Fibroblast of lung (primary cell): ENCODE measurements around the gene KHSRP. TPM values are rescaled to one million over a fixed set of nuclear protein-coding genes. Genes with fewer than 3 reads are reported as not detected.

ENCODE experiments used
- DNase-seq, 2 donors: peaks; one replicate each; pipeline versions ENCODE4 v3.0.0 to v3.0.0-alpha.2; 2010; ENCODE audit warnings: low read depth in 2 of 2
- H2AFZ ChIP-seq: 2 replicates; pipeline ENCODE4 v1.5.1; 2012; ENCODE audit warnings: low read length, control low read depth, inconsistent platforms
- H3K27ac ChIP-seq: 2 replicates; pipeline ENCODE4 v1.5.1; 2011; ENCODE audit warnings: low read length, control low read depth; ENCODE audit not compliant: insufficient read depth
- H3K27me3 ChIP-seq: 2 replicates; pipeline ENCODE4 v1.5.1; 2011; ENCODE audit warnings: mild to moderate bottlenecking, low read length; ENCODE audit not compliant: control insufficient read depth, insufficient read depth
- H3K36me3 ChIP-seq: 2 replicates; pipeline ENCODE4 v1.5.1; 2011; ENCODE audit warnings: low read length; ENCODE audit not compliant: control insufficient read depth, insufficient read depth
- H3K4me1 ChIP-seq: 2 replicates; pipeline ENCODE4 v1.5.1; 2011; ENCODE audit warnings: low read length; ENCODE audit not compliant: control insufficient read depth, insufficient read depth; ENCODE audit errors: extremely low read depth
- H3K4me2 ChIP-seq: 2 replicates; pipeline ENCODE4 v1.5.1; 2011; ENCODE audit warnings: low read length, control low read depth; ENCODE audit not compliant: insufficient read depth; ENCODE audit errors: extremely low read depth
- H3K4me3 ChIP-seq, 4 experiments: fragments of 200-600 bp in 1 of 4; sonication (generic) in 1 of 4; replicated peaks in 1 of 4; 2 replicates each; pipeline ENCODE4 v1.5.1; 2011 to 2016; ENCODE audit warnings: low read length in 4 of 4, low read depth in 3 of 4, mild to moderate bottlenecking in 3 of 4, control low read depth in 2 of 4, inconsistent platforms in 1 of 4, mixed read lengths in 1 of 4; ENCODE audit not compliant: insufficient read depth in 1 of 4; ENCODE audit errors: control extremely low read depth in 1 of 4
- H3K79me2 ChIP-seq: 2 replicates; pipeline ENCODE4 v1.5.1; 2012; ENCODE audit warnings: mild to moderate bottlenecking, low read length, inconsistent platforms; ENCODE audit not compliant: control insufficient read depth, insufficient read depth
- H3K9ac ChIP-seq: 2 replicates; pipeline ENCODE4 v1.5.1; 2011; ENCODE audit warnings: mild to moderate bottlenecking, low read length, control low read depth; ENCODE audit not compliant: insufficient read depth
- H3K9me3 ChIP-seq: 2 replicates; pipeline ENCODE4 v1.5.1; 2012; ENCODE audit warnings: low read depth, low read length; ENCODE audit not compliant: control insufficient read depth, insufficient read depth
- H4K20me1 ChIP-seq: 2 replicates; pipeline ENCODE4 v1.5.1; 2011; ENCODE audit warnings: low read length; ENCODE audit not compliant: control insufficient read depth, insufficient read depth; ENCODE audit errors: extremely low read depth
- CTCF ChIP-seq, 2 donors: IDR thresholded peaks in 1 of 2; conservative IDR thresholded peaks in 1 of 2; 1 replicate in 1 of 2; 2 replicates in 1 of 2; pipeline ENCODE4 v1.5.1; 2011 to 2012; ENCODE audit warnings: low read length in 2 of 2, control low read depth in 1 of 2, inconsistent platforms in 1 of 2, low read depth in 1 of 2, mild to moderate bottlenecking in 1 of 2
- EZH2 ChIP-seq: IDR thresholded peaks from 2 replicates; pipeline ENCODE4 v1.5.1; 2012; ENCODE audit warnings: low read length, control low read depth, mild to moderate bottlenecking; ENCODE audit errors: missing control alignments
- polyA plus RNA-seq, 2 donors: library from polyadenylated mRNA; depleted of rRNA in 1 of 2; stranded (reverse) in 1 of 2; unstranded in 1 of 2; fragments of >200 nt; gene quantifications; 2 replicates each; pipeline ENCODE4 v1.2.1, GENCODE V29; 2011 to 2012; ENCODE audit warnings: missing spikeins in 1 of 2
- total RNA-seq: library from RNA; depleted of rRNA; stranded (reverse); fragments of >200 nt; gene quantifications from 2 replicates; pipeline ENCODE4 v1.2.1, GENCODE V29; 2014

Gene KHSRP
- total and polyA plus RNA-seq, 2 donors (not counting 1 experiment from before 2014, with no cell fraction given), result 66.0 to 93.5 TPM

GRCh38 chr19:6425732-6426620 lies 1.4 kb upstream of the KHSRP start:
- Histone ChIP-seq H4K20me1 (peaks cover 6% of the 10 kb centered on the region), H3K4me1 (peaks cover 4% of the 10 kb centered on the region), H3K27me3 (peaks cover 3% of the 10 kb centered on the region), H3K36me3 (peaks cover 7% of the 10 kb centered on the region), H3K4me3 (peak overlapping the region in 1 of 4 experiments; percentile 20), H3K9ac (no peak overlapping the region), H3K27ac (peak overlapping the region; percentile 23), H2AFZ (peak overlapping the region; percentile 0), H3K79me2 (peaks cover 32% of the 10 kb centered on the region), H3K4me2 (no peak overlapping the region), H3K9me3 (no peaks in the 10 kb centered on the region)
- no peak for TF ChIP-seq CTCF (conservative IDR thresholded peaks at IDR 0.05 in 1 of 2, IDR thresholded peaks at IDR 0.05 in 1 of 2; ENCODE audit: low read depth in 1 of 2, low read length in 2 of 2)
- no peak for TF ChIP-seq EZH2
- no peak for DNase-seq

GRCh38 chr19:6424939-6425731 lies 524 bp upstream of the KHSRP start:
- H2AFZ ChIP-seq, result peak overlapping the region; percentile 0
- peak overlapping the region in 1 of 4 experiments; percentile 20 for H3K4me3 ChIP-seq
- H3K4me2 ChIP-seq, result no peak overlapping the region
- no peaks in the 10 kb centered on the region for H3K9me3 ChIP-seq
- H4K20me1 ChIP-seq, result peaks cover 6% of the 10 kb centered on the region
- peaks cover 13% of the 10 kb centered on the region for H3K36me3 ChIP-seq
- peaks cover 4% of the 10 kb centered on the region for H3K4me1 ChIP-seq
- H3K27ac ChIP-seq, result peak overlapping the region; percentile 23
- peaks cover 3% of the 10 kb centered on the region for H3K27me3 ChIP-seq
- no peak overlapping the region for H3K9ac ChIP-seq
- TF ChIP-seq EZH2 (no peak), CTCF (conservative IDR thresholded peaks at IDR 0.05 in 1 of 2, IDR thresholded peaks at IDR 0.05 in 1 of 2; ENCODE audit: low read depth in 1 of 2, low read length in 2 of 2) (no peak)
- DNase-seq, result peak; percentile 100
- peaks cover 40% of the 10 kb centered on the region for H3K79me2 ChIP-seq
